ENCODE results near the gene GNAO1. TPM values are rescaled to one million over a fixed set of nuclear protein-coding genes. Genes with fewer than 3 reads are reported as not detected.

Gene GNAO1
- total and polyA plus RNA-seq, 9 donors, result 0.72 to 5.6 (median 2.7) TPM

DNA sequence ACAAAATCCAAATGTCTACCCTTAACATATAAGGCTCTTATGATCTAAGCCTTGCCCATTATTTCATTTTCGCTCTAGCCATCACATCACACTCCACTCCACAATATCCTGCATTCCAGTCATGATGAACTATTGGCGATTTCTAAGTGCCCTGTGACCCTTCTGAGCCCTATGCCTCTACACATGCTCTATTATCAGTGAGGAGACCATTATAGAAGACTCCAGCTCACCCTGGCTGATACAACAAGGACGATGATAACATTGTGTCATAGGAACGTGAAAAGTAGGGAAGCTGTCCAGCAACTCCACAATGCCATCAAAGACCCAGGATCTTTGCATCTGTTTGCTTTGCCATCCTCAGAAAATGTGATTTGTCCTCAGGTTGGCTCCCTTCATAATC is 29.6 kb upstream of the GNAO1 start:
- WGBS, 3 donors, result 75 to 84% (median 79%) methylated on average over 4 of the region's 4 CpGs
- Histone ChIP-seq H3K36me3 (no peaks in the 10 kb centered on the region), H3K27me3 (no peaks in the 10 kb centered on the region), H3K4me1 (ENCODE audit: insufficient read depth) (no peaks in the 10 kb centered on the region), H3K27ac (no peak overlapping the region), H3K4me3 (no peak overlapping the region), H3K9me3 (no peaks in the 10 kb centered on the region)
- TF ChIP-seq POLR2A (IDR thresholded peaks at IDR 0.05) (no peak), EP300 (IDR thresholded peaks at IDR 0.05) (no peak)
- TF ChIP-seq, protein P1, sequence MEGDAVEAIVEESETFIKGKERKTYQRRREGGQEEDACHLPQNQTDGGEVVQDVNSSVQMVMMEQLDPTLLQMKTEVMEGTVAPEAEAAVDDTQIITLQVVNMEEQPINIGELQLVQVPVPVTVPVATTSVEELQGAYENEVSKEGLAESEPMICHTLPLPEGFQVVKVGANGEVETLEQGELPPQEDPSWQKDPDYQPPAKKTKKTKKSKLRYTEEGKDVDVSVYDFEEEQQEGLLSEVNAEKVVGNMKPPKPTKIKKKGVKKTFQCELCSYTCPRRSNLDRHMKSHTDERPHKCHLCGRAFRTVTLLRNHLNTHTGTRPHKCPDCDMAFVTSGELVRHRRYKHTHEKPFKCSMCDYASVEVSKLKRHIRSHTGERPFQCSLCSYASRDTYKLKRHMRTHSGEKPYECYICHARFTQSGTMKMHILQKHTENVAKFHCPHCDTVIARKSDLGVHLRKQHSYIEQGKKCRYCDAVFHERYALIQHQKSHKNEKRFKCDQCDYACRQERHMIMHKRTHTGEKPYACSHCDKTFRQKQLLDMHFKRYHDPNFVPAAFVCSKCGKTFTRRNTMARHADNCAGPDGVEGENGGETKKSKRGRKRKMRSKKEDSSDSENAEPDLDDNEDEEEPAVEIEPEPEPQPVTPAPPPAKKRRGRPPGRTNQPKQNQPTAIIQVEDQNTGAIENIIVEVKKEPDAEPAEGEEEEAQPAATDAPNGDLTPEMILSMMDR (IDR thresholded peaks at IDR 0.05), result no peak
- intact Hi-C loops (cut with DNase I), result no loop called here
- DNase-seq, result no peak

- Histone ChIP-seq H3K27me3 (no peaks in the 10 kb centered on the region), H3K9me3 (no peaks in the 10 kb centered on the region), H3K4me1 (ENCODE audit: insufficient read depth) (no peaks in the 10 kb centered on the region), H3K27ac (no peak overlapping the region), H3K36me3 (no peaks in the 10 kb centered on the region), H3K4me3 (no peak overlapping the region)
- intact Hi-C loops (cut with DNase I), result no loop called here
- WGBS, 3 donors, result 35 to 75% (median 59%) methylated on average over 1 of the region's 1 CpG
- no peak for DNase-seq
- TF ChIP-seq POLR2A (IDR thresholded peaks at IDR 0.05) (no peak), EP300 (IDR thresholded peaks at IDR 0.05) (no peak)
- TF ChIP-seq, protein P1 (IDR thresholded peaks at IDR 0.05), result no peak
These were observed 28.2 kb upstream of the GNAO1 start for GRCh38 chr16:56163089-56163488.

DNA sequence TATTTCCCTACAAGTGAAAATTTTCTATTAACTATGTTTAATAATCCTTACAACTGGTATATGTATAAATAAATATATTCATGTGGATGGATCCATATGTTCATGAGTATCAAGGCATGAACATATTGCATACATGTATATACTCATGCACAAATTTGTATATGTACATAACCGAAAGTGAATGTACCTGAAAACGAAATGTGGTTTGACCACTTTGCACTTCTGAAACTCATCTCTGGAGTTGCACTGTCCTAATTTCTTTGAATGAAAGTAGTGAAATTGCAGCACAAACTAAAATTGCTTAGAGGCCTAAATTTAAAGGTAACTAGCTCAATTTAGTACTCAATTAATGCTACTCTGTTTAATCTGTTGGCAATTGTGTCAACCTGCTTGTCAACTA is 27.4 kb upstream of the GNAO1 start:
- H3K4me3 ChIP-seq, result no peak overlapping the region
- TF ChIP-seq EP300 (IDR thresholded peaks at IDR 0.05), result no peak
- no peak for TF ChIP-seq POLR2A (IDR thresholded peaks at IDR 0.05)
- TF ChIP-seq, protein P1 (IDR thresholded peaks at IDR 0.05), result no peak
- H3K9me3 ChIP-seq, result no peaks in the 10 kb centered on the region
- intact Hi-C loops (cut with DNase I), result no loop called here
- no peak for DNase-seq
- H3K4me1 ChIP-seq (ENCODE audit: insufficient read depth), result no peaks in the 10 kb centered on the region
- H3K27me3 ChIP-seq, result no peaks in the 10 kb centered on the region
- 92 to 97% (median 94%) methylated on average over 2 of the region's 2 CpGs for WGBS, 3 donors
- H3K27ac ChIP-seq, result no peak overlapping the region
- no peaks in the 10 kb centered on the region for H3K36me3 ChIP-seq

GRCh38 chr16:56164636-56165035 is 26.7 kb upstream of the GNAO1 start:
- no peaks in the 10 kb centered on the region for H3K27me3 ChIP-seq

More at GRCh38 chr16:56164636-56165035, 26.7 kb upstream of the GNAO1 start:
- no peak for DNase-seq
- intact Hi-C loops (cut with DNase I), result no loop called here
- Histone ChIP-seq H3K4me3 (no peak overlapping the region), H3K9me3 (no peaks in the 10 kb centered on the region), H3K27ac (no peak overlapping the region), H3K4me1 (ENCODE audit: insufficient read depth) (no peaks in the 10 kb centered on the region), H3K36me3 (no peaks in the 10 kb centered on the region)
- no peak for TF ChIP-seq POLR2A (IDR thresholded peaks at IDR 0.05)
- TF ChIP-seq, protein P1 (IDR thresholded peaks at IDR 0.05), result no peak
- TF ChIP-seq EP300 (IDR thresholded peaks at IDR 0.05), result no peak
